SK-N-MC (cell line): ENCODE results near the gene ARMS2.

ENCODE experiments used
- DNase-seq: peaks from one replicate; pipeline ENCODE4 v3.0.0-alpha.2; 2011; ENCODE audit warnings: low read depth, low spot score
- H3K27ac ChIP-seq: fragments of 200-600 bp; sonication (generic); 2 replicates; pipeline ENCODE4 v1.5.1; 2016; ENCODE audit warnings: mixed run types
- H3K36me3 ChIP-seq: fragments of 200-600 bp; sonication (generic); 2 replicates; pipeline ENCODE4 v1.6.1; 2017; ENCODE audit warnings: antibody characterized with exemption, low read length, mixed read lengths; ENCODE audit not compliant: insufficient read depth
- H3K4me3 ChIP-seq: fragments of 200-600 bp; sonication (generic); 2 replicates; pipeline ENCODE4 v1.5.1; 2016
- H3K9ac ChIP-seq: fragments of 200-600 bp; sonication (generic); 2 replicates; pipeline ENCODE4 v1.8.0; 2017; ENCODE audit warnings: mixed run types, mixed read lengths; ENCODE audit not compliant: insufficient read length
- H3K9me3 ChIP-seq: fragments of 200-600 bp; sonication (generic); 2 replicates; pipeline ENCODE4 v1.6.1; 2017; ENCODE audit warnings: low read depth, mild to moderate bottlenecking, antibody characterized with exemption, low read length, moderate library complexity, mixed read lengths
- EZH2 ChIP-seq: fragments of 200-600 bp; sonication (generic); IDR thresholded peaks from one replicate; pipeline ENCODE4 v1.6.1; 2017; ENCODE audit warnings: antibody characterized with exemption
- FOXP2 ChIP-seq: optimal IDR thresholded peaks from 2 replicates; pipeline ENCODE3; 2011; ENCODE audit warnings: mild to moderate bottlenecking, moderate library complexity; ENCODE audit not compliant: insufficient read depth; ENCODE audit errors: extremely low read length, control extremely low read depth
- POLR2AphosphoS5 ChIP-seq: IDR thresholded peaks from 2 replicates; pipeline ENCODE4 v1.6.1; 2012; ENCODE audit warnings: mild to moderate bottlenecking, low read depth, low read length, borderline replicate concordance

ARMS2 gene

DNA sequence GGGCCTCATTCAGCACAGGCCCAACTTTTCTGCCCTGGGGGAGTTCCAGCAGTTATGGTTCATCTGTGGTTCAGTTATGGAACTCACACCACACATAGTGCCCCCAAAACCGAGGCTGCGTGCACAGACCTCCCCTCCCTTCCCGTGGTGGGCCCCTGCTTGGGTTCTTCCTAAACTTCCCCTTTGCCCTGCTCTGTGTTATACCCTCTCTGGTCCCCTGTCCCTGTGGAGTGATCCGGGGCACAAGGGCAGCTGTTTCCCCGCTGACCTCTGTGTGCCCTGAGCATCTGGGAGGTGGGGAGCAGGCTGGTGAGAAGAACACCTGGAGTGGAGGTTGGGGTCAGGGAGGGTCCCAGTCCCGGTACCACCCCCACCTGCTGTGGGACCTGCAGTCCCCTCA lies 46.3 kb downstream of the ARMS2 start:
- no peak for DNase-seq
- no peak overlapping the region for H3K4me3 ChIP-seq
- TF ChIP-seq POLR2AphosphoS5: no peak
- TF ChIP-seq EZH2: no peak
- TF ChIP-seq FOXP2: no peak
- H3K27ac ChIP-seq: no peak overlapping the region
- no peak overlapping the region for H3K9ac ChIP-seq
- no peaks in the 10 kb centered on the region for H3K9me3 ChIP-seq
- H3K36me3 ChIP-seq: no peaks in the 10 kb centered on the region

DNA sequence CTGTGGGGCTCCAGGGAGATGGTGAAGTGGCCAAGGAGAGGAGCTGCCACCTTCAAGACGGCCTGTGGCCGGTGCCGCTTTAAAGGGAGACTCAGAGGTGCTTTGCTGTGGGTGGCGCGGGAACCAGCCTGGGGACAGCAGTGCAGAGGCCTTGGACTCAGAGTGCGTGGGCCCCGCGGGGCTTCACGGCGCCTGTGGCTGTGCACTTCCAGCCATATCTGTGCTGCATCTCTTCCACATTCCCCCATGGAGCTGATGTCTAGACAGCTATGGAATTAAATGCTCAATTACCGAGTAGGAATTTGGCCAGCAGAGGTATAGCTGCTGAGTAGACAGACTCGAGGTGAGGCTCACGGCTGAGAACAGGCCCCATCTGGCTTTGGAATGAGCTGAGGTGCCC lies 48.6 kb downstream of the ARMS2 start:
- no peak for DNase-seq
- Histone ChIP-seq H3K27ac (no peak overlapping the region), H3K4me3 (no peak overlapping the region), H3K9me3 (no peaks in the 10 kb centered on the region), H3K36me3 (no peaks in the 10 kb centered on the region), H3K9ac (no peak overlapping the region)
- TF ChIP-seq POLR2AphosphoS5: no peak
- no peak for TF ChIP-seq EZH2
- TF ChIP-seq FOXP2: no peak

DNA sequence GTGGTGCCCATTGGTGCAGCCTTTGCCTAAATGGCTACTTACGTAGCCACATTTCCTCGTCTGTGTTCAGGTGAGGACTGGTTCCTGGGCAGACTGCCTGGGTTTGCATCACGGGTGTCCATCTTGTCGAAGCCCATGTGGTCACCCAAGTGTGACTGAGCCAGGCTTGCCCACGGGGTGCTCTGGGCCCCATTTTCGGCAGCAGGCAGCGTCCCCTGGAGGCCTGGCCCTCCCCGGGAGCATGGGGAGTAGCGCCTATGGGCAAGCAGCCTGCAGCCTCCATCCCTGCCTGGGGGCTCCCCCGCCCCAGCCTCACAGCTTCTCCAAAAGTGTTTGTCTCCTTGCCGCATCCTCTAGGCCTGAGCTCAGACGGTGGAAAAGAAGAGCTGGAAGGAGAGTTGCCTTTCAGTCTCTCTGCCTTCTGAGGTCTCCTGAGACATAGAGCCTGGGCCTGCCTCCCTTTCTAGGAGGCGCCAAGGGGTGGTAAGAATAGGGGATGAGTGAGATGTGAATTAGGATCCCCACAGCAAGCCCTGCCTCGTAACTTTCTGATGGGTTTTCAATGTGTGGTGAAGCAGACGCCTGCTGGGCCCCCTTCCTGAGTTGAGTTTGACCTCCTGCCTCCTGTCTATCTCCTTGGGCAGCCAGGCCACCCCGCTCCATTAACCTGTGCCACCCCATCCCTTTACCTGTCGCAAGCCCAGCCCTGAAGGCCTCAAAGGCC lies 49.6 kb downstream of the ARMS2 start:
- Histone ChIP-seq H3K27ac (no peak overlapping the region), H3K4me3 (no peak overlapping the region), H3K9ac (no peak overlapping the region), H3K9me3 (no peaks in the 10 kb centered on the region), H3K36me3 (no peaks in the 10 kb centered on the region)
- TF ChIP-seq EZH2: no peak
- no peak for TF ChIP-seq FOXP2
- TF ChIP-seq POLR2AphosphoS5: no peak
- DNase-seq: no peak

DNA sequence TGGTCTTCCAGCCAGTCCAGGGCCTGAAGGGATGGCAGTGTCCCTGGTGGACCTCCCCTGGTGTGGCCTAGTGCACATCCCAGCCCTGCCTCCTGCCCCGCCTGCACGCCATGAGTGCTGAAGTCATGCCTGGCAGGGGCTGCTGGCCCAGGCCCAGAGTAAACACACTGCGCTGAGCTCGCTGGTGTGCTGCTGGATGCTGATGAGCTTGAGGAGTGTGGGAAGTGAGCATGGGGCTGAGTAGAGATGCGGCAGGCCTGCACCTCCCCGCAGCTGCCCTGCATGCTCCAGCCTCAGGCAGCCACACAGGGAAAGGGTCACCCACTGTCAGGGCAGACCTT lies 50.1 kb downstream of the ARMS2 start:
- TF ChIP-seq FOXP2 (no peak), POLR2AphosphoS5 (no peak), EZH2 (no peak)
- no peak for DNase-seq
- Histone ChIP-seq H3K9ac (no peak overlapping the region), H3K9me3 (no peaks in the 10 kb centered on the region), H3K36me3 (no peaks in the 10 kb centered on the region), H3K27ac (no peak overlapping the region), H3K4me3 (no peak overlapping the region)

DNA sequence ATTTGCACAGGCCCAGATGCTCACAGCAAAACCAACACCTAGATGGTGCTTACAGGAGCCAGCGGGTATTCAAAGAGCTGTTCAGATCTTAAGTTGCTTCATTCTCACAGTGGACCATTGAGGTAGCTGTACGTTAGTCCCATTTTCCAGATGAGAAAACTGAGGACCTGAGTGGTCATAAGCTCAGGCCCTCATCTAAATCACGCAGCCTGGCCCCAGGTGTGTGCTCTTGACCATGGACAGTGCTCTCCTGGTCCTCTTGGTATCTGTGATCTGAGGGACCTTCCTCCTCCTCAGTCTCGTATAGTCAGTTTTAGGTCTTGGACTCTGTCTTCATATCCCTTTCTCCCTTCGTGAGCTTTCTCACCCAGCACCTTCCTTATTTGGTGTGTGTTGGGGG lies 50.6 kb downstream of the ARMS2 start:
- Histone ChIP-seq H3K36me3 (no peaks in the 10 kb centered on the region), H3K27ac (no peak overlapping the region), H3K9ac (no peak overlapping the region), H3K9me3 (no peaks in the 10 kb centered on the region), H3K4me3 (no peak overlapping the region)
- TF ChIP-seq FOXP2 (no peak), POLR2AphosphoS5 (no peak), EZH2 (no peak)
- no peak for DNase-seq

DNA sequence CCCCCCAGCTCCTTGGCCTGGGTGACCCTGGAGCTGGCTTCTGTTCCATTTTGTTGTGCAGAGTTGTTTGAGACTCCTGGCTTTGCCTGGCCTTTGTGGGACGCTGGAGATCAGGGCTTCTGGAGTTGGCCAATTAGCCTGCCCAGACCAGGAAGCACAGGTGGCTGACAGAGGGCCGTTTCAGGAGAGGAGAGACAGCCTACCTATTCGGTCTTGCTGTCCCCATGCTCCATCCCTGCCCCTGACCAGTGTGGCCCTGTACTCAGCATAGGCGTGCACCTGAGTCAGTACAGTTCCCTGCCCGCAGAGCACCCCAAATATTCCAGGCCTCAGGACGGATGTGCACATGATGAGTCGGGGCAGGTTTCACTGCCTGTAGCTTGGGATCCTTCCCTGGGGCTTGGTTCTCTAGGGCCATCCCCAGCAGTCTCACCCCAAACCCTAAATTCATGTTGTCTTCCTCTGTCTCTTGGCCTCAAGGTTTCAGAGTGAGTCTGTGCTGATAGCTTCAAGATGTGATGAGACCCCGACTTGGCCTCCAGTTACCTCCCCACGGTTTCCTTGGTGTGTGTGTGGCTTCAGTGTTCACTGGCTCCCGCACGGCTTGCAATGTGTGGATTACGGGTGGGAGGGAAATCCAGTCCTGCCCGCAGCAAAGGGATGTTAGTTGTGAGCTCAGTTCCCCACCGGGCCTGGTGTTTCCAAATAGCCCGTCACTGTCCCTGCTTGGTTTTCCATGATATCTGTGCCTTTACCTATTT lies 51.6 kb downstream of the ARMS2 start:
- H3K9me3 ChIP-seq: no peaks in the 10 kb centered on the region
- H3K36me3 ChIP-seq: no peaks in the 10 kb centered on the region
- no peak overlapping the region for H3K4me3 ChIP-seq
- no peak overlapping the region for H3K27ac ChIP-seq
- no peak for DNase-seq
- no peak overlapping the region for H3K9ac ChIP-seq
- TF ChIP-seq FOXP2 (no peak), EZH2 (no peak), POLR2AphosphoS5 (no peak)
